B cell (primary cell): Measurements from ENCODE around the gene CYP26C1. TPM values are rescaled to one million over a fixed set of nuclear protein-coding genes. Genes with fewer than 3 reads are reported as not detected.

Source experiments
- ATAC-seq: fragments of 200-7000 bp; cut with Tn5 transposase; one replicate; pipeline ENCODE4 v1.10.0; 2021; ENCODE audit warnings: low read depth, mild to moderate bottlenecking, moderate number of reproducible peaks, moderate library complexity
- CTCF ChIA-PET: fragments of 350-600 bp; sonication (Branson Sonifier 250); formaldehyde crosslinking; loops from one replicate; lab custom pipeline; 2021; ENCODE audit warnings: antibody characterized with exemption, inconsistent platforms; lab: Charles Lee
- POLR2A ChIA-PET: fragments of 350-600 bp; sonication (Branson Sonifier 250); formaldehyde crosslinking; loops from one replicate; lab custom pipeline; 2021; ENCODE audit warnings: antibody characterized with exemption; lab: Charles Lee
- DNase-seq: peaks from one replicate; pipeline ENCODE4 v3.0.0; 2013
- H2AFZ ChIP-seq: 2 replicates; pipeline ENCODE4 v1.6.1; 2012; ENCODE audit warnings: mild to moderate bottlenecking, low read depth, low read length; ENCODE audit not compliant: insufficient read depth, poor library complexity, severe bottlenecking
- H3K27ac ChIP-seq, 2 donors: 1 replicate in 1 of 2; 2 replicates in 1 of 2; pipeline ENCODE4 v1.5.1; 2012 to 2013; ENCODE audit warnings: low read length in 2 of 2, mild to moderate bottlenecking in 2 of 2, moderate library complexity in 1 of 2
- H3K27me3 ChIP-seq, 4 experiments: fragments of 200-600 bp in 1 of 4; sonication (generic) in 1 of 4; replicated peaks in 1 of 4; 1 replicate in 2 of 4; 2 replicates in 2 of 4; pipeline versions ENCODE4 v1.6.1 to v1.7.0; 2013 to 2016; ENCODE audit warnings: low read length in 3 of 4, mild to moderate bottlenecking in 2 of 4, mixed read lengths in 1 of 4, moderate library complexity in 1 of 4; ENCODE audit not compliant: insufficient read depth in 4 of 4, control insufficient read depth in 3 of 4; ENCODE audit errors: control extremely low read depth in 1 of 4
- H3K36me3 ChIP-seq, 2 experiments: replicated peaks in 1 of 2; 1 replicate in 1 of 2; 2 replicates in 1 of 2; pipeline versions ENCODE4 v1.6.1 to v1.7.1; 2013; ENCODE audit warnings: low read length in 1 of 2; ENCODE audit not compliant: insufficient read depth in 2 of 2, control insufficient read depth in 1 of 2; ENCODE audit errors: control extremely low read depth in 1 of 2, extremely low read depth in 1 of 2
- H3K4me1 ChIP-seq, 2 donors: fragments of 200-600 bp in 1 of 2; sonication (generic) in 1 of 2; 1 replicate in 1 of 2; 2 replicates in 1 of 2; pipeline versions ENCODE4 v1.5.1 to v1.6.1; 2013 to 2017; ENCODE audit warnings: low read length in 2 of 2; ENCODE audit not compliant: control insufficient read depth in 2 of 2, insufficient read depth in 2 of 2
- H3K4me2 ChIP-seq: replicated peaks from 2 replicates; pipeline ENCODE3; 2012; ENCODE audit warnings: mild to moderate bottlenecking, low read depth, low read length; ENCODE audit not compliant: poor library complexity, severe bottlenecking
- H3K4me3 ChIP-seq, 5 experiments: fragments of 200-600 bp in 1 of 5; sonication (generic) in 1 of 5; 1 replicate in 3 of 5; 2 replicates in 2 of 5; pipeline versions ENCODE4 v1.5.1 to v1.7.0; 2011 to 2016; ENCODE audit warnings: low read length in 4 of 5, mild to moderate bottlenecking in 4 of 5, low read depth in 2 of 5, control low read depth in 1 of 5, moderate library complexity in 1 of 5; ENCODE audit not compliant: insufficient read depth in 1 of 5; ENCODE audit errors: control extremely low read depth in 1 of 5, extremely low read depth in 1 of 5
- H3K79me2 ChIP-seq: fragments of 200-600 bp; sonication (generic); one replicate; pipeline ENCODE4 v1.6.0; 2016; ENCODE audit warnings: low read length; ENCODE audit not compliant: control insufficient read depth, insufficient read depth
- H3K9ac ChIP-seq: fragments of 200-600 bp; sonication (generic); 2 replicates; pipeline ENCODE4 v1.6.1; 2017; ENCODE audit warnings: mild to moderate bottlenecking, low read length, moderate library complexity
- H3K9me3 ChIP-seq, 3 donors: one replicate each; pipeline versions ENCODE4 v1.6.1 to v1.7.1; 2013; ENCODE audit warnings: low read length in 2 of 3; ENCODE audit not compliant: control insufficient read depth in 2 of 3, insufficient read depth in 1 of 3; ENCODE audit errors: control extremely low read depth in 1 of 3
- H4K20me1 ChIP-seq: 2 replicates; pipeline ENCODE4 v1.6.0; 2012; ENCODE audit warnings: mild to moderate bottlenecking, low read length; ENCODE audit not compliant: insufficient read depth, control insufficient read depth, poor library complexity, severe bottlenecking
- H3K27ac Mint-ChIP-seq: one replicate; pipeline ENCODE4 v1.8.0; 2021; ENCODE audit warnings: mixed read lengths
- H3K27me3 Mint-ChIP-seq: one replicate; pipeline ENCODE4 v1.8.0; 2021; ENCODE audit warnings: mixed read lengths
- H3K4me1 Mint-ChIP-seq: one replicate; pipeline ENCODE4 v1.8.0; 2021; ENCODE audit warnings: mixed read lengths
- H3K4me3 Mint-ChIP-seq: one replicate; pipeline ENCODE4 v1.8.0; 2021; ENCODE audit warnings: mixed read lengths
- H3K9me3 Mint-ChIP-seq: one replicate; pipeline ENCODE4 v1.8.0; 2022; ENCODE audit warnings: mixed read lengths; ENCODE audit not compliant: insufficient read depth
- EZH2 ChIP-seq: IDR thresholded peaks from 2 replicates; pipeline ENCODE4 v1.6.1; 2012; ENCODE audit warnings: borderline replicate concordance, low read depth, mild to moderate bottlenecking, moderate library complexity, low read length; ENCODE audit not compliant: insufficient read depth, poor library complexity, severe bottlenecking
- WGBS: methylation state at CpG from one replicate; pipeline ENCODE4 v1.1.5; 2013; ENCODE audit warnings: missing lambda C conversion rate; ENCODE audit not compliant: insufficient coverage; 5-methylcytosine and 5-hydroxymethylcytosine counted together
- intact Hi-C: fragments of 100-400 bp; cut with micrococcal nuclease; formaldehyde crosslinking; loops from one replicate; pipeline ENCODE4 v1.10.0; 2022
- polyA plus RNA-seq: library from polyadenylated mRNA; depleted of rRNA; stranded (reverse); fragments of >200 nt; gene quantifications from 2 replicates; pipeline ENCODE4 v1.2.3, GENCODE V29; 2012
- total RNA-seq, 2 donors: library from RNA; stranded (reverse); fragments of 120-200 nt in 1 of 2; gene quantifications; 1 replicate in 1 of 2; 2 replicates in 1 of 2; pipeline versions ENCODE4 v1.2.3 to v1.2.4, GENCODE V29; 2013 to 2022
- TF ChIP-seq, protein P1 (sequence below): fragments of 200-600 bp; IDR thresholded peaks from one replicate; pipeline ENCODE4 v1.8.0; 2022; ENCODE audit warnings: antibody characterized with exemption, mild to moderate bottlenecking

Gene CYP26C1
- total and polyA plus RNA-seq, 2 donors (not counting 1 experiment from before 2014, with no cell fraction given): 0.01 to 0.57 TPM

DNA sequence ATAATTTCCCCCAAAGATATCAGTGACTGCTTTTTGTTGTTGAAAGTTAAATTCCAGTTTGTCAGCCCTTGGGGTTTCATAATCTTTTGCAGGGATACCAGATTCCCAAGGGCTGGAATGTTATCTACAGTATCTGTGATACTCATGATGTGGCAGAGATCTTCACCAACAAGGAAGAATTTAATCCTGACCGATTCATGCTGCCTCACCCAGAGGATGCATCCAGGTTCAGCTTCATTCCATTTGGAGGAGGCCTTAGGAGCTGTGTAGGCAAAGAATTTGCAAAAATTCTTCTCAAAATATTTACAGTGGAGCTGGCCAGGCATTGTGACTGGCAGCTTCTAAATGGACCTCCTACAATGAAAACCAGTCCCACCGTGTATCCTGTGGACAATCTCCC is 16.3 kb downstream of the CYP26C1 start:
- Histone ChIP-seq H3K36me3 (no peaks in the 10 kb centered on the region), H3K9ac (no peak overlapping the region), H3K4me1 (peaks cover 34 to 39% of the 10 kb centered on the region in 2 donors), H3K27me3 (peaks cover 0 to 62% (median 30%) of the 10 kb centered on the region in 4 experiments), H4K20me1 (no peaks in the 10 kb centered on the region), H3K79me2 (no peaks in the 10 kb centered on the region), H3K27ac (no peak overlapping the region), H3K4me2 (no peak overlapping the region), H3K4me3 (no peak overlapping the region), H2AFZ (no peak overlapping the region), H3K9me3 (peaks cover 0 to 16% (median 0%) of the 10 kb centered on the region in 3 donors)
- ChIA-PET CTCF (interaction anchor here (1.2 kb wide), 1 partner anchor 273 kb away, joined by 3 read pairs; no protein-coding TSS in a partner anchor), POLR2A (interaction anchor here (1.0 kb wide), 1 partner anchor 13 kb away, joined by 3 read pairs; no protein-coding TSS in a partner anchor)
- Mint-ChIP-seq H3K4me1 (peaks cover 30% of the 10 kb centered on the region), H3K27ac (no peak overlapping the region), H3K9me3 (no peaks in the 10 kb centered on the region), H3K4me3 (no peak overlapping the region), H3K27me3 (peaks cover 64% of the 10 kb centered on the region)
- TF ChIP-seq, protein P1, sequence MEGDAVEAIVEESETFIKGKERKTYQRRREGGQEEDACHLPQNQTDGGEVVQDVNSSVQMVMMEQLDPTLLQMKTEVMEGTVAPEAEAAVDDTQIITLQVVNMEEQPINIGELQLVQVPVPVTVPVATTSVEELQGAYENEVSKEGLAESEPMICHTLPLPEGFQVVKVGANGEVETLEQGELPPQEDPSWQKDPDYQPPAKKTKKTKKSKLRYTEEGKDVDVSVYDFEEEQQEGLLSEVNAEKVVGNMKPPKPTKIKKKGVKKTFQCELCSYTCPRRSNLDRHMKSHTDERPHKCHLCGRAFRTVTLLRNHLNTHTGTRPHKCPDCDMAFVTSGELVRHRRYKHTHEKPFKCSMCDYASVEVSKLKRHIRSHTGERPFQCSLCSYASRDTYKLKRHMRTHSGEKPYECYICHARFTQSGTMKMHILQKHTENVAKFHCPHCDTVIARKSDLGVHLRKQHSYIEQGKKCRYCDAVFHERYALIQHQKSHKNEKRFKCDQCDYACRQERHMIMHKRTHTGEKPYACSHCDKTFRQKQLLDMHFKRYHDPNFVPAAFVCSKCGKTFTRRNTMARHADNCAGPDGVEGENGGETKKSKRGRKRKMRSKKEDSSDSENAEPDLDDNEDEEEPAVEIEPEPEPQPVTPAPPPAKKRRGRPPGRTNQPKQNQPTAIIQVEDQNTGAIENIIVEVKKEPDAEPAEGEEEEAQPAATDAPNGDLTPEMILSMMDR: no peak
- TF ChIP-seq EZH2: no peak
- DNase-seq (no peak), ATAC-seq (no peak)
- no CpG with 5 or more reads among the region's 2 CpGs for WGBS
- intact Hi-C loops: loop anchor here (10.0 kb wide), 1 partner anchor 408 kb away; the partner anchor contains the start of gene MYOF

DNA sequence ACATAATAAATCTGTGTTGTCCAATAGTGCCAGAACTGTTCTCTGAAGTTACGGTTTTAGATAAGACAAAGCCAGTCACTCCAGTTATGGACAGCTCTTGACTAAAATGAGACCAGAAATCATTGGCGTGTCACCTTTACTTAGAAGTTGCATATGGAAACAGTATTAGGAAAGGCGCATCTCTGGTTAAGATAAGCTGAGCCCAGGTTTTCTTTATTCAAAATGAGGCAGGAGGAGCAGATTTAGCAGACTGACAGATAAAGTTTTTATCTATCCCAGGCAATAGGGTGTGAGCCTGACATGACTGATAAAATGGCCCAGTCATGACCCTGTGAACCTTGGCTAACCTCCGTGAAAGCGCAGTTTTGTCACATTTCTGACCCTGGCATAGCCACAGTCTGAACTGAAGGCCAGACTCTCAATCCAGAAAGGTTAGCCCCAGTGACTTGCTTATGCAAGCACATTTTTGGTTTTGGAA is 17.3 kb downstream of the CYP26C1 start:
- no peak overlapping the region for H3K4me2 ChIP-seq
- 96% methylated on average over 4 of the region's 5 CpGs for WGBS
- Mint-ChIP-seq H3K4me3 (no peak overlapping the region), H3K4me1 (peaks cover 20% of the 10 kb centered on the region), H3K9me3 (no peaks in the 10 kb centered on the region), H3K27ac (no peak overlapping the region), H3K27me3 (peaks cover 59% of the 10 kb centered on the region)
- no peak for ATAC-seq
- ChIA-PET POLR2A (no interaction called here), CTCF (interaction anchor here (0.7 to 1.2 kb wide), 3 partner anchors 10 to 272 kb away, joined by 3 read pairs; no protein-coding TSS in a partner anchor)
- H3K4me3 ChIP-seq: no peak overlapping the region
- no peak for DNase-seq
- no peak overlapping the region for H3K27ac ChIP-seq
- intact Hi-C loops: loop anchor here (10.0 kb wide), 1 partner anchor 407 kb away; the partner anchor contains the start of gene MYOF
- peaks cover 24 to 29% of the 10 kb centered on the region in 2 donors for H3K4me1 ChIP-seq
- no peaks in the 10 kb centered on the region for H3K36me3 ChIP-seq
- no peak overlapping the region for H2AFZ ChIP-seq
- no peaks in the 10 kb centered on the region for H3K79me2 ChIP-seq
- peaks cover 0 to 16% (median 0%) of the 10 kb centered on the region in 3 donors for H3K9me3 ChIP-seq
- no peaks in the 10 kb centered on the region for H4K20me1 ChIP-seq
- H3K9ac ChIP-seq: no peak overlapping the region
- no peak for TF ChIP-seq EZH2
- TF ChIP-seq, protein P1: no peak
- peaks cover 0 to 52% (median 21%) of the 10 kb centered on the region in 4 experiments for H3K27me3 ChIP-seq
